GM23248 (cell line): ENCODE measurements around the gene ZNF35.

Source experiments
- EZH2 ChIP-seq: fragments of 200-600 bp; sonication (generic); IDR thresholded peaks from 2 replicates; pipeline ENCODE4 v1.6.1; 2018; ENCODE audit warnings: antibody characterized with exemption, mild to moderate bottlenecking; ENCODE audit not compliant: insufficient read depth, poor library complexity, severe bottlenecking
- EZH2phosphoT487 ChIP-seq: fragments of 200-600 bp; sonication (generic); IDR thresholded peaks from 2 replicates; pipeline ENCODE4 v1.6.1; 2018; ENCODE audit warnings: antibody characterized with exemption, moderate library complexity, mild to moderate bottlenecking, low read depth; ENCODE audit not compliant: insufficient read depth

DNA sequence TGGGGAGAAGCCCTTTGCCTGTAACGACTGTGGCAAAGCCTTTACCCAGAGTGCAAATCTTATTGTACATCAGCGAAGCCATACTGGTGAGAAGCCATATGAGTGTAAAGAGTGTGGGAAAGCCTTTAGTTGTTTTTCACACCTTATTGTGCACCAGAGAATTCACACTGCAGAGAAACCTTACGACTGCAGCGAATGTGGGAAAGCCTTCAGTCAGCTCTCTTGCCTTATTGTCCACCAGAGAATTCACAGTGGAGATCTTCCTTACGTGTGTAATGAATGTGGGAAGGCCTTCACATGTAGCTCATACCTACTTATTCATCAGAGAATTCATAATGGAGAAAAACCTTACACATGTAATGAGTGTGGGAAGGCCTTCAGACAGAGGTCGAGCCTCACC is 10.9 kb downstream of the ZNF35 start:
- TF ChIP-seq EZH2phosphoT487 (no peak), EZH2 (no peak)
